HepG2 (cell line): ENCODE data around the gene SULT1E1. TPM values are rescaled to one million over a fixed set of nuclear protein-coding genes. Genes with fewer than 3 reads are reported as not detected.

Experiments
- ARHGAP35 ChIP-seq: sonication (generic); formaldehyde crosslinking; IDR thresholded peaks from 2 replicates; pipeline ENCODE4 v1.9.0; 2022; ENCODE audit warnings: mild to moderate bottlenecking, inconsistent platforms, moderate library complexity, missing genetic modification reagents, borderline replicate concordance
- CEBPB ChIP-seq: IDR thresholded peaks from 2 replicates; pipeline ENCODE4 v1.6.1; 2011; ENCODE audit warnings: low read depth, low read length, improper control_type of control experiment, borderline replicate concordance
- CREM ChIP-seq, 2 experiments: sonication (generic) in 1 of 2; formaldehyde crosslinking in 1 of 2; IDR thresholded peaks; 2 replicates each; pipeline versions ENCODE4 v1.4.0 to v1.6.1; 2016 to 2020; ENCODE audit warnings: antibody characterized with exemption in 1 of 2, mild to moderate bottlenecking in 1 of 2, missing genetic modification reagents in 1 of 2
- EP300 ChIP-seq, 3 experiments: sonication (generic) in 1 of 3; formaldehyde crosslinking in 1 of 3; IDR thresholded peaks; 2 replicates each; pipeline versions ENCODE4 v1.5.1 to v1.6.1; 2011 to 2020; ENCODE audit warnings: low read depth in 2 of 3, low read length in 2 of 3, borderline replicate concordance in 1 of 3, improper control_type of control experiment in 1 of 3, mild to moderate bottlenecking in 1 of 3, missing genetic modification reagents in 1 of 3, moderate library complexity in 1 of 3
- ETV5 ChIP-seq: IDR thresholded peaks from 2 replicates; pipeline ENCODE4 v1.6.1; 2018; ENCODE audit warnings: missing biosample characterization, missing genetic modification reagents, inconsistent platforms, borderline replicate concordance
- HNRNPH1 ChIP-seq: fragments of 200-400 bp; formaldehyde crosslinking; optimal IDR thresholded peaks from 2 replicates; pipeline ENCODE3; 2017; ENCODE audit warnings: mild to moderate bottlenecking, low read depth, low read length
- HOXD1 ChIP-seq: sonication (generic); formaldehyde crosslinking; IDR thresholded peaks from 2 replicates; pipeline ENCODE4 v1.5.0; 2020; ENCODE audit warnings: missing genetic modification reagents
- JARID2 ChIP-seq: sonication (generic); formaldehyde crosslinking; IDR thresholded peaks from 2 replicates; pipeline ENCODE4 v1.8.1; 2023; ENCODE audit warnings: missing genetic modification reagents, inconsistent platforms; ENCODE audit not compliant: insufficient replicate concordance
- MYNN ChIP-seq: sonication (generic); formaldehyde crosslinking; IDR thresholded peaks from 2 replicates; pipeline ENCODE4 v1.4.0; 2020; ENCODE audit warnings: mild to moderate bottlenecking, low read depth, missing genetic modification reagents
- NCOA1 ChIP-seq: sonication (generic); formaldehyde crosslinking; IDR thresholded peaks from 2 replicates; pipeline ENCODE4 v1.9.0; 2021; ENCODE audit warnings: missing genetic modification reagents
- NFATC3 ChIP-seq: sonication (generic); formaldehyde crosslinking; IDR thresholded peaks from 2 replicates; pipeline ENCODE4 v1.5.1; 2020; ENCODE audit warnings: mild to moderate bottlenecking, missing genetic modification reagents
- PHB2 ChIP-seq: fragments of 450-650 bp; IDR thresholded peaks from 2 replicates; pipeline ENCODE4 v1.6.1; 2018; ENCODE audit not compliant: partially characterized antibody
- PITX1 ChIP-seq: sonication (generic); formaldehyde crosslinking; IDR thresholded peaks from 2 replicates; pipeline ENCODE4 v1.5.1; 2020; ENCODE audit warnings: mild to moderate bottlenecking, missing genetic modification reagents
- SIN3A ChIP-seq: IDR thresholded peaks from 2 replicates; pipeline ENCODE4 v1.6.1; 2011; ENCODE audit warnings: low read depth, mild to moderate bottlenecking, control low read depth, low read length, borderline replicate concordance
- SMARCE1 ChIP-seq: fragments of 450-650 bp; IDR thresholded peaks from 2 replicates; pipeline ENCODE4 v1.6.1; 2017; ENCODE audit warnings: borderline replicate concordance
- SRY ChIP-seq: sonication (generic); formaldehyde crosslinking; IDR thresholded peaks from 2 replicates; pipeline ENCODE4 v1.8.0; 2022; ENCODE audit warnings: mild to moderate bottlenecking, missing genetic modification reagents
- SSRP1 ChIP-seq: IDR thresholded peaks from 2 replicates; pipeline ENCODE4 v1.6.1; 2016; ENCODE audit warnings: control low read depth
- TAF15 ChIP-seq: fragments of 200-400 bp; formaldehyde crosslinking; IDR thresholded peaks from one replicate; pipeline ENCODE4 v1.6.1; 2018; ENCODE audit warnings: mild to moderate bottlenecking, low read depth, low read length; ENCODE audit not compliant: poor library complexity, severe bottlenecking
- ZFP1 ChIP-seq: IDR thresholded peaks from 2 replicates; pipeline ENCODE4 v1.6.1; 2016
- ZMYM2 ChIP-seq: sonication (generic); formaldehyde crosslinking; IDR thresholded peaks from 2 replicates; pipeline ENCODE4 v1.8.0; 2022; ENCODE audit warnings: mild to moderate bottlenecking, missing genetic modification reagents
- ZNF230 ChIP-seq: sonication (generic); formaldehyde crosslinking; IDR thresholded peaks from 2 replicates; pipeline ENCODE4 v1.4.0; 2020; ENCODE audit warnings: mild to moderate bottlenecking, missing genetic modification reagents
- ZNF264 ChIP-seq: sonication (generic); formaldehyde crosslinking; IDR thresholded peaks from 2 replicates; pipeline ENCODE4 v1.4.0; 2020; ENCODE audit warnings: missing genetic modification reagents
- ZNF337 ChIP-seq: sonication (generic); formaldehyde crosslinking; IDR thresholded peaks from 2 replicates; pipeline ENCODE4 v1.5.1; 2020; ENCODE audit warnings: missing genetic modification reagents, low read depth, mild to moderate bottlenecking, borderline replicate concordance
- ZNF446 ChIP-seq: sonication (generic); formaldehyde crosslinking; IDR thresholded peaks from 2 replicates; pipeline ENCODE4 v1.5.0; 2020; ENCODE audit warnings: mild to moderate bottlenecking, missing genetic modification reagents
- ZNF775 ChIP-seq: sonication (generic); formaldehyde crosslinking; IDR thresholded peaks from 2 replicates; pipeline ENCODE4 v1.4.0; 2020; ENCODE audit warnings: missing genetic modification reagents, mild to moderate bottlenecking, moderate library complexity, borderline replicate concordance
- ZNF839 ChIP-seq: sonication (generic); formaldehyde crosslinking; IDR thresholded peaks from 2 replicates; pipeline ENCODE4 v1.4.0; 2020; ENCODE audit warnings: missing genetic modification reagents, mild to moderate bottlenecking, borderline replicate concordance
- ZSCAN25 ChIP-seq: sonication (generic); formaldehyde crosslinking; IDR thresholded peaks from 2 replicates; pipeline ENCODE4 v1.8.0; 2022; ENCODE audit warnings: mild to moderate bottlenecking, missing genetic modification reagents
- polyA plus RNA-seq, 8 experiments: library from polyadenylated mRNA; depleted of rRNA in 3 of 8; stranded (reverse) in 7 of 8; unstranded in 1 of 8; fragments of >200 nt; fragmentation: Illumina TruSeq in 4 of 8; extraction: Trizol in 4 of 8; gene quantifications; 2 replicates each; pipeline versions ENCODE4 v1.2.1 to v1.2.3, GENCODE V29; 2011 to 2016; ENCODE audit warnings: low read depth in 4 of 8, missing spikeins in 1 of 8, mixed read lengths in 1 of 8; ENCODE audit not compliant: insufficient read depth in 1 of 8
- total RNA-seq, 5 experiments: library from RNA; depleted of rRNA; stranded (reverse); fragments of >200 nt; fragmentation: Illumina TruSeq; extraction: Trizol; gene quantifications; 2 replicates each; pipeline ENCODE4 v1.2.3, GENCODE V29; 2016; ENCODE audit warnings: low read depth in 1 of 5
- TF ChIP-seq, protein P1 (sequence below): IDR thresholded peaks from 2 replicates; pipeline ENCODE4 v1.6.1; 2018; ENCODE audit warnings: missing genetic modification reagents
- TF ChIP-seq, protein P2 (sequence below): sonication (generic); formaldehyde crosslinking; IDR thresholded peaks from 2 replicates; pipeline ENCODE4 v1.5.0; 2020; ENCODE audit warnings: mild to moderate bottlenecking, low read depth, missing genetic modification reagents, borderline replicate concordance

Gene SULT1E1
- total and polyA plus RNA-seq, 2 of the 13 experiments (the other 11 are each of a cell fraction or from before 2014, with no cell fraction given), result 1.7 to 3.9 TPM

DNA sequence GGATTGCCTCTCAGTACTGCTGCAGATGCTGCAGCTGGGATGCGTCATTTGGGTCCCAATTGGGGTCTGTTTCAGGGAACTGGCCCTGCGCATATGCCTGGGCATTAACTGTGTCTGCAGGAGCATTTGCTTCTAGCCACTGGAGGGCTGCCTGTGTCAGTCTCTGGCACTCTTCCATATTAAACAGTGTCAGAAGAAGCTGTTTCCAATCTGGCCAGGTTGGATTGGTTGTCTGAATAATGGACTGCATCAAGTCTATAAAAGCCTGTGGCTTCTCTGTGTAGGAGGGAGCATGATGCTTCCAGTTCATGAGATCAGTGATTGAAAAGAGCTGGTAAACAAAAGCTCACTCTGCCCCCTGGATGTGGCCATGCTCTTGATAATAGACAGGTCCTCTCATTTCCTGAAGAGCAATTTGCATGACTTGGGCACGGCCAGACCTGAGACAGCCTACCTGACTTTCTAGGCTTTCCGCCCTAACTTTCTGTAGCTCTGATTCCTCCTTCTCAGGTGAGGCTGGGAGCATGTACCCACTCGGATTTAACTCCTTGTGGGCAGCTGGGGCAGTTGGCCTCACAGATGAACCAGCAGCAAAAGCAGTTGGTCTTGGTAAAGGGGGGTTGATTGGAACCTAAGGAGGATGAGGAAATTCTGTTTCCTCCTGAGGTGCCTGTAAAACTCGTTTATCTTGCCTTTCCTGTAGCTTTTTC is 29.2 kb downstream of the SULT1E1 start (continued):
- TF ChIP-seq TAF15 (no peak), ZMYM2 (CRISPR knock-in tag) (no peak), SSRP1 (CRISPR knock-in tag) (peak; percentile 54; the same call in 1 of the 2 replicates), NCOA1 (no peak), ARHGAP35 (no peak), CREM (IDR thresholded peaks at IDR 0.05) (peak; percentile 33; the same call in 1 of the 2 replicates), CREM (CRISPR knock-in tag; IDR thresholded peaks at IDR 0.05) (no peak), ZSCAN25 (CRISPR knock-in tag) (0 out of 2 replicates have a peak, but pooled peaks have one; percentile 28), MYNN (no peak), ZNF775 (CRISPR knock-in tag) (peak; percentile 27; the same call in 1 of the 2 replicates), JARID2 (no peak), SIN3A (no peak), CEBPB (no peak), SMARCE1 (no peak), ZNF446 (no peak), ETV5 (no peak; the same call in 1 of the 2 replicates), HOXD1 (CRISPR knock-in tag) (no peak), ZFP1 (CRISPR knock-in tag) (no peak), ZNF839 (CRISPR knock-in tag) (no peak), SRY (CRISPR knock-in tag) (no peak), ZNF230 (CRISPR knock-in tag) (no peak), HNRNPH1 (no peak), ZNF337 (no peak), PHB2 (no peak), EP300 (IDR thresholded peaks at IDR 0.05; ENCODE audit: low read depth in 2 of 2, low read length in 2 of 2) (0 out of 4 replicates have a peak, but pooled peaks of 1 of the 2 experiments have one; percentile 8), EP300 (CRISPR knock-in tag; IDR thresholded peaks at IDR 0.05; ENCODE audit: borderline replicate concordance) (no peak), NFATC3 (CRISPR knock-in tag) (no peak), ZNF264 (CRISPR knock-in tag) (no peak), PITX1 (no peak)
- TF ChIP-seq, protein P1, sequence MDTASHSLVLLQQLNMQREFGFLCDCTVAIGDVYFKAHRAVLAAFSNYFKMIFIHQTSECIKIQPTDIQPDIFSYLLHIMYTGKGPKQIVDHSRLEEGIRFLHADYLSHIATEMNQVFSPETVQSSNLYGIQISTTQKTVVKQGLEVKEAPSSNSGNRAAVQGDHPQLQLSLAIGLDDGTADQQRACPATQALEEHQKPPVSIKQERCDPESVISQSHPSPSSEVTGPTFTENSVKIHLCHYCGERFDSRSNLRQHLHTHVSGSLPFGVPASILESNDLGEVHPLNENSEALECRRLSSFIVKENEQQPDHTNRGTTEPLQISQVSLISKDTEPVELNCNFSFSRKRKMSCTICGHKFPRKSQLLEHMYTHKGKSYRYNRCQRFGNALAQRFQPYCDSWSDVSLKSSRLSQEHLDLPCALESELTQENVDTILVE (CRISPR knock-in tag), result no peak; the same call in 1 of the 2 replicates
- TF ChIP-seq, protein P2, sequence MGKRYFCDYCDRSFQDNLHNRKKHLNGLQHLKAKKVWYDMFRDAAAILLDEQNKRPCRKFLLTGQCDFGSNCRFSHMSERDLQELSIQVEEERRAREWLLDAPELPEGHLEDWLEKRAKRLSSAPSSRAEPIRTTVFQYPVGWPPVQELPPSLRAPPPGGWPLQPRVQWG, result no peak
